Superior temporal gyrus (tissue), 1 donor: ENCODE data around the gene CCT5.
"Not testable (repeated sequence)": the region's sequence is repeated elsewhere in the genome, so short reads cannot be mapped to it uniquely, and the experiment has no call there.

ENCODE experiments used
- DNase-seq: peaks from one replicate; pipeline ENCODE4 v3.0.0-alpha.2; 2016; ENCODE audit errors: extremely low spot score

The CCT5 gene

GRCh38 chr5:10301842-10302610, 51.9 kb downstream of the CCT5 start:
- DNase-seq: no peak

GRCh38 chr5:10303201-10303600, 53.1 kb downstream of the CCT5 start:
- no peak for DNase-seq

DNA sequence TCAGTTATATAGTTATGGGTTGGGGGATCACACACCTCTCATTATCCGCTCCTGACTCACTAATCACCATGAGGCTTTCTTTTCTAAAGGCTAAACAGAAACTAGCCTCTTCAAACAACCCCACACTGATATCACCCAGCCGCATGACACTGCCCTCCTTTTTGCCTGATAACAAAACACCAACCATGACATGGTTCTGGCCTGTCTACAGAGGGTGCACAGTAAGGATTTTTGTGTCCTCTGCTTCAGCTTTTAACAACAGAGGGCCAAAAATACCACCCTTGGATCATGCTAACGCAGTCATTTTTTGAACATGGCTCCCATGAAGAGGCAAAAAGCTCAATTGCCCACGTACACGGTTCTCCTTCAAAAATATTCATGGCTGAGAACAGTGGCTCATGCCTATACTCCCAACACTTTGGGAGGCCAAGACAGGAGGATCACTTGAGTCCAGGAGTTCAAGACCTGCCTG, 53.7 kb downstream of the CCT5 start:
- DNase-seq: no peak

DNA sequence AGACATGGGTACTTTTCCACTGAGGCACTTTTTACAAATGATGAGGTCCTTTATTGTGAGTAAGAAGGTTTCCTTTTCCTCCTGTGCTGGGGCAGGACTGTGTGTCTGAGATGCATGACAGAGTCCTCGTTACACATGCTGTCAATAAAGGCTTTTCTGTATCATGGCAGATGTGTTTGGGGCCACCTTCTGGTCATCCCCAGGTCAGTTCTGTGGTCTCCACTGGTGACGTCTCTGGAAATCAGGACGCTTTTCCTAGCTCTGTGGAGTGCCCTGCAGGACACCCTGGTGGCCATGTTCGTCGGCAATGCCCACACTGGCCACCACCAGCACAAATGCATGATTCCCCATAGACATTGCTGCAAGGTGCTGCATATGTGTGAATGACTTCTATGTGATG, 54.9 kb downstream of the CCT5 start:
- no peak for DNase-seq

DNA sequence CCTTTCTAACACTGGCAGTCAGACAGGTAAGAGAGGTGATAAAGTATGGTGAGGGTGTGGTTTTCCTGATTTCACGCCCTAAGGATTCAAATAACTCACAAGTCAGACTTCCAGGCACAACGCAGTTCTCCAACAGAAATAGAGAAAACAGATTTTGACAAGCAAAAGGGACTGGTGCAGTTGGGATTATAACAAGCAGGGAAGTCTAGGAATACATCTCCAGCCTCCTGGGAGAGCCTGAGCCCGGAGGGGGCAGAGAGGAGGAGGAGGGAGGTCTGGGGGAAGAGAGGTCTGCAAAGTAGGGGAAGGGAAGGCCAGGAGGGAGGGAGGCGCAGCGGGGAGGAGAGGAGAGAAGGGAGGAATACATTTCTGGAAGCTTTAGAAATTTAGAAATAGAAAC, 56.0 kb downstream of the CCT5 start:
- DNase-seq: no peak

DNA sequence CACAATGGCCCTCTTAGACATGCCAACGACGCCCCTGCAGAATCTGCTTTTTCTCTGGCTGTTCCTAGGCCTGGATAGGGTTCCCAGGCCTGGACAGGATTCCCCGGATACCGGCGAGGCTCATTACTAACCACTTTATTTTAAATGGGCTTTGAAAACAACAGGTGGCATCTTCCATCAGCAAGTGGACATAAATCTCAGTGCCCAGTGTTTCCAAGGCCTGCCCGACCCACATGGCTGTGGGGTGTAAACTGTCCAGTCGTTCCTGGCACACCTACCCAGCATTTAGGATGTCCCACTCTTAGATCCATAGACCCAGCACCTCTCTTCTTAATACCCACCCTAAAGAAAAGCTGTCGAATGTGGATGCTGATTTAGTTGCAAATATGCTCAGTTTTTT, 56.7 kb downstream of the CCT5 start:
- no peak for DNase-seq

DNA sequence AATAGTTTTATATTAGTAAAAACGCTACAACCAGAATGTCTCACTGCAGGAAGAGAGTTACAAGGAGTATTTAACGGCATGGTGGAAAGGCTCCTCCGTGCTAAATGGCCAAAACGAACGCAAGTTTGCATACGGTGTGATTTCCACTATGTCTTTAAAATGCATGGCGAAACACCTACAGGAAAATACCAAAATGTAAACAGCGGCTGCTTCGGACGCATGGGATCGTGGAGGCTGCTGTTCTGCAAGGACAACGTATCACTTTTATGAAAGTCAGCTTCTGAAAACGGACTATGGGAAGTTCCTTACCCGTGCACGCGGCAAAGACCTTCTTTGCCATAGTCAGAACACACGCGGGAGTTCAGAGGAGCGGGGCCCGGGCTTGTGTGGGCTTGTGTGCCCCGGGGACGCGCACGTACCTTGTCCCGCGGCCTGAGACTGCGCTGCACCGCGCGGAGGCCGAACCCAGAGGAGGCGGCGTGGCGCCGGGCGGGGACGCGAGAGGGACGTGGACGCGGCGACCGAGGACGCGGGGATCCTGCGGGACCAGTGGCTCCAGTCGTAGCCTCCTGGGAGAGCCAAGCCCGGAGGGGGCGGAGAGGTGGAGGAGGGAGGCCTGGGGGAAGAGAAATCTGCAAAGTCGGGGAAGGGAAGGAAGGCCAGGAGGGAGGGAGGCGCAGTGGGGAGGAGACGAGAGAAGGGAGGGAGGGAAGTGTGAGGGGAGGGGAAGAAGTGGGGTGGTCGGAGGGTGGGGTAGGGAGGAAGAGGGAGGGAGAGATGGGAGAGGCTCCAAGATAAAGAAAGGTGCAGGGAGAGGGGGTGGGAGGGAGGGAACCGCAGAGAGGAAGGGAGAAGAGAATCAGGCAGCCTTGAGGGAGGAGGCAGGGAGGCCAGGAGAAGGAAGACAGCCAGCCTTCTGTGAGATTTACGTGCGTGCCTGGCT, 57.4 kb downstream of the CCT5 start, which contains the start of gene CMBL:
CMBL (minus strand) TSS at position 697 of the 943 bp plus-strand sequence. CDS start 17,140 bp downstream, outside the sequence.
- peak; percentile 50 for DNase-seq

DNA sequence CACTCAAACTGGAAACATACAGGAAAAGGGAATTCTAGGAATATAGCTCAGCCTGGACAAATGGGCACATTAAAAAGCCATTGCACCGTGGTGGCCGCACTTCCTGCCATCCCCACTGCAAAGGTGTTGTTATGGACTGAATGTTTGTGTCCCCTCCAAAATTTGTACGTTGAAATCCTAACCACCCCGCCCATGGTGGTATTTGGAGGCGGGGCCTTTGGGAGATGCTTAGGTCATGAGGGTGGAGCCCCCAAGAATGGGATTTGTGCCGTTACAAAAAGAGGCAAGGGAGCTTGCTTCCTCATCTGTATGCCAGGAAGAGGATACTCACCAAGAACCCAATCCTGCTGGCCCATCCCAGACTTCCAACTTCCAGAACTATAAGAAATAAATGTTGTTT, 58.8 kb downstream of the CCT5 start:
- no peak for DNase-seq

DNA sequence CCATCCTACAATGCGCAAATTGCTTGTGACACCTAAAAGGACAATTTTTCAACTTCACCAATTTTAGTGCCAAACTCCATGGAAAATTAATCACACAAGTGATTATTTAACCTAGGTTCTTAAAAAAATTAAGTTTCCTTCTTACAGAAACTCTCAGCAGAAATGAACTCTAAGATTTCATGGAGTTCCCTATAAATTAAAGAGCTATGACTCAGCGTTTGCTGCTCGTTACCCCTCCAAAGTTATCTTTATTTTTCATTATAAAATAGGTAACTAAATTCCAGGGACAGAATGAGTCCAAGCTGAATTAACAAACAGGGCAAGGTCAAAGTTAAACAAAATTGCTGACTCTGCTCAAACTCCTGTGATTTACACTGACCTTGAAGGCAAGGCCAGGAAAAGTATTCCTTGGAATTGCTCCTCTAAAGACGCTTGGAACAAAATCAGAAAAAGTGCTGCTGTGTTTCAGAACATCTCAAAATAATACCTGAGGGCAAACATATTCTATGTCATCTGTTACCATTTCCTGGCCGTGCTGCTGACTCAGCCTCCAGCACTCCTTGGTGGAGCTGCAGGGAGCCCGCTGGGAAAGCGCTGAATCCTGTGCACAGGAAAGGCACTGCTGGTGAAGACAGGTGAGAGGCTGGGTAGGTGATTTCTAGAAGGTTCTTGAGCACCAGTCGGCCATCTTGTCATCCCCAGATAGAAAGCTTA, 60.1 kb downstream of the CCT5 start:
- no peak for DNase-seq

DNA sequence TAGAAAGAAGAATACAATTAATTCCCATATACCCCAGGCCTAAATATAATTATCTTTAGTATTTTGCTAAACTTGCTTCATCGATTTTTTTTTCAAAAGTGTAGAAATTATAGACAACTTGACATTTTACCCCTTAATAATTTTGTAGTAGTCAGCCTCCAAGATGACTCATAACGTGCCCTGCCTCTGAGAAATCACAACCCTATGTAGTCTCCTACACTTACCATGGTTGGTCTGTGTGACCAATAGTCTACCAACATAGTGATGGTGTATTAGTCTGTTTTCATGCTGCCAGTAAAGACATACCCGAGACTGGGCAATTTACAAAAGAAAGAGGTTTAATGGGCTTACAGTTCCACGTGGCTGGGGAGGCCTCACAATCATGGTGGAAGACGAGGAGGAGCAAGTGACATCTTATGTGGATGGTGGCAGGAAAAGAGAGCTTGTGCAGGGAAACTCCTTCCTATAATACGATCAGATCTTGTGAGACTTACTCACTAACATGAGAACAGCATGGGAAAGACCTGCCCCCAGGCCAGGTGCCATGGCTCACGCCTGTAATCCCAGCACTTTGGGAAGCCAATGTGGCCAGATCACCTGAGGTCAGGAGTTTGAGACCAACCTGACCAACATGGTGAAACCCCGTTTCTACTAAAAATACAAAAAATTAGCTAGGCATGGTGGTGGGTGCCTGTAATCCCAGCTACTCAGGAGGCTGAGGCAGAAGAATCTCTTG, 60.9 kb downstream of the CCT5 start:
- DNase-seq: not testable (repeated sequence)

DNA sequence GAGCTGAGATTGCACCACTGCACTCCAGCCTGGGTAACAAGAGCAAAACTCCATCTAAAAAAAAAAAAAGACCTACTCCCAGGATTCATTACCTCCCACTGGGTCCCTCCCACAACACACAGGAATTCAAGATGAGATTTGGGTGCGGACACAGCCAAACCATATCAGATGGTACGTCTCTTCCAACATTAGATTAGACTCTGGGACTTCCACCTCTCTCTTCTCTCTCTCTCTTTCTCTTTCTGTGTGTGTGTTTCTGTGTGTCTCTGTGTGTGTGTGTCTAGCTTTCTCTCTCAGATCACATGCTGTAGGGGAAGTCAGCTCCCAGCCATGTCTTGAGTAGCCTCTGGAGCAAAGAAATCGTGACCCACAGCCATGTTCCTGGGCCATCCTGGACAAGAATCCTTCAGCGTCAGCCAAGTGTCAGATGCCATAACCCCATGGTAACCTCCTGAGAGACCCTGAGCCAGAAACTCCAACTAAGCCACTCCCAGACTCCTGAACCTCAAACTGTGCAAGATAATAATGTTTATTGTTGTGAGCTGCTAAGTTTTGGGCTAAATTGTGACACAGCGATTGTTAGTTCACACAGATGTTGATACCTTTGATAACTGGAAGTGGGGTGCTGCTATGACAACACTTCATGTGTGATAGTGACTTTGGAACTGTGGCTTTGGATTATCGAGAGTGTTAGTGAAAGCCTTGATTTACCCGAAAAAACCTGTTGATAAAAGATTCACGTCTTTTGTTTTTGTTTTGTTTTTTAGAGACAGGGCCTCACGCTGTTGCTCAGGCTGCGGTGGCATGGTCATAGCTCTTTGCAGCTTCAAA, 61.7 kb downstream of the CCT5 start:
- DNase-seq: no peak

DNA sequence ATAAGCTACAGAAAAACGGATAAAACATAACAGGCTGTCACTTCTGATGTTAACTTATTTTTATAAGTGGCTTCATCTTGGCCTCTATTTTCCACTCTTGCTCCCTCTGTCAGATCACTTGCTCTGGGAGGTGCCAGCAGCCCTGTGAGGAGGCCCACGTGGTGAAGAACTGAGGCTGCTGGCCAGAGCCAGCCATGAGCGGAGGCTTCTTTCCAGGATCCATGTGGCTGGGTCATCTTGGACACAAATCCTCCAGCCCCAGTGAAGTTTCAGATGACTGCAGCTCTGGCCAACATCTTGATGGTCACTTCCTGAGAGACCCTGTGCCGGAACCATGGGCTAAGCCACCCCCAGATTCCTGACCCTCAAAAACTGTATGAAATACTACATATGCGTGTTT, 65.1 kb downstream of the CCT5 start:
- no peak for DNase-seq
